Left cardiac atrium (tissue), 4 donors: ENCODE results near the gene OFD1. TPM values are rescaled to one million over a fixed set of nuclear protein-coding genes. Genes with fewer than 3 reads are reported as not detected.

ENCODE experiments used
- ATAC-seq, 2 donors: fragments of 200-7000 bp; cut with Tn5 transposase; one replicate each; pipeline ENCODE4 v1.9.1; 2020; ENCODE audit warnings: mild to moderate bottlenecking in 2 of 2, moderate library complexity in 2 of 2
- DNase-seq: peaks from one replicate; pipeline ENCODE4 v3.0.0-alpha.2; 2020
- intact Hi-C, 2 donors: fragments of 100-400 bp; cut with DNase I; formaldehyde crosslinking; loops; one replicate each; pipeline versions ENCODE4 v1.14.1 to v1.15.1; 2022 to 2023
- total RNA-seq, 2 donors: library from RNA; stranded (reverse); fragmentation: NEBNext Ultra II Directional; extraction: Animal tissue kit (Norgen Biotek cat#: 25700); gene quantifications; one replicate each; pipeline ENCODE4 v1.2.1, GENCODE V29; 2021
- donor health status: DM: no; HTN: yes; CAD: no.
- donor health status: DM: no; HTN: yes; CAD: no; lungs with severe emphysema.
- donor health status: DM: yes; HTN: yes; CAD: no.
- donor health status: Dilated cardiomyopathy.

OFD1 gene
- total RNA-seq, 2 donors from 2014 or later: 9.3 TPM

GRCh38 chrX:13775837-13776236 lies 41.3 kb downstream of the OFD1 start:
- ATAC-seq (no peak), DNase-seq (no peak)
- intact Hi-C loops: no loop called here

GRCh38 chrX:13776387-13776786 lies 41.8 kb downstream of the OFD1 start:
- no peak for ATAC-seq
- intact Hi-C loops: no loop called here

GRCh38 chrX:13778916-13779315 lies 44.4 kb downstream of the OFD1 start:
- DNase-seq: no peak
- intact Hi-C loops: no loop called here
- ATAC-seq: no peak

More at GRCh38 chrX:13776387-13776786, 41.8 kb downstream of the OFD1 start:
- DNase-seq: no peak

GRCh38 chrX:13780868-13781427 lies 46.4 kb downstream of the OFD1 start:
- DNase-seq (no peak), ATAC-seq (no peak)
- intact Hi-C loops: no loop called here

GRCh38 chrX:13786048-13786447 lies 51.5 kb downstream of the OFD1 start:
- no peak for ATAC-seq
- DNase-seq: no peak
- intact Hi-C loops: no loop called here

- DNase-seq (no peak), ATAC-seq (peak; percentile 12 to 39)
- intact Hi-C loops: no loop called here
These were observed 55.9 kb downstream of the OFD1 start for GRCh38 chrX:13790206-13791131.

GRCh38 chrX:13791145-13791544 lies 56.6 kb downstream of the OFD1 start:
- ATAC-seq: no peak
- intact Hi-C loops: no loop called here
- DNase-seq: no peak

GRCh38 chrX:13791559-13791958 lies 57.0 kb downstream of the OFD1 start:
- DNase-seq: no peak
- peak in 1 of 2 donors; percentile 29 for ATAC-seq
- intact Hi-C loops: no loop called here

GRCh38 chrX:13793897-13794296 lies 59.3 kb downstream of the OFD1 start:
- ATAC-seq (no peak), DNase-seq (no peak)
- intact Hi-C loops: no loop called here

GRCh38 chrX:13794417-13794816 lies 59.9 kb downstream of the OFD1 start:
- ATAC-seq (no peak), DNase-seq (no peak)
- intact Hi-C loops: no loop called here

GRCh38 chrX:13797512-13797911 lies 63.0 kb downstream of the OFD1 start:
- intact Hi-C loops: no loop called here
- no peak for ATAC-seq
- DNase-seq: no peak

- DNase-seq: no peak
- intact Hi-C loops: no loop called here
- no peak for ATAC-seq
These were observed 63.6 kb downstream of the OFD1 start for GRCh38 chrX:13798184-13798583.

GRCh38 chrX:13803116-13803515 lies 68.6 kb downstream of the OFD1 start:
- DNase-seq: no peak
- intact Hi-C loops: no loop called here
- ATAC-seq: no peak

- DNase-seq: no peak
- ATAC-seq: no peak
- intact Hi-C loops: no loop called here
These were observed 70.7 kb downstream of the OFD1 start for GRCh38 chrX:13805241-13805640.

- ATAC-seq (no peak), DNase-seq (no peak)
- intact Hi-C loops: no loop called here
These were observed 73.7 kb downstream of the OFD1 start for GRCh38 chrX:13808293-13808692.

- ATAC-seq (no peak), DNase-seq (no peak)
- intact Hi-C loops: no loop called here
These were observed 74.3 kb downstream of the OFD1 start for GRCh38 chrX:13808865-13809264.

GRCh38 chrX:13815664-13816063 lies 81.1 kb downstream of the OFD1 start:
- intact Hi-C loops: no loop called here
- ATAC-seq (no peak), DNase-seq (no peak)

- ATAC-seq (no peak), DNase-seq (no peak)
- intact Hi-C loops: no loop called here
These were observed 81.6 kb downstream of the OFD1 start for GRCh38 chrX:13816176-13816575.

GRCh38 chrX:13816643-13817627 lies 82.4 kb downstream of the OFD1 start, which contains the start of gene GPM6B:
TSS of gene GPM6B (minus strand) at chrX:13817093. CDS start at chrX:13816904, 189 bp downstream.
- DNase-seq (no peak), ATAC-seq (no peak)
- intact Hi-C loops: no loop called here
